IPS-20b (cell line): ENCODE data around the gene CAST.

ENCODE experiments used
- H3K27ac ChIP-seq: one replicate; pipeline ENCODE4 v1.5.1; 2013; ENCODE audit warnings: low read length
- H3K27me3 ChIP-seq: 2 replicates; pipeline ENCODE4 v1.6.1; 2013; ENCODE audit warnings: mild to moderate bottlenecking, low read length, inconsistent platforms; ENCODE audit not compliant: insufficient read depth
- H3K36me3 ChIP-seq: 2 replicates; pipeline ENCODE4 v1.6.1; 2013; ENCODE audit warnings: low read depth, mild to moderate bottlenecking, inconsistent platforms, low read length, moderate library complexity; ENCODE audit not compliant: insufficient read depth
- H3K4me1 ChIP-seq: 2 replicates; pipeline ENCODE4 v1.6.1; 2013; ENCODE audit warnings: mild to moderate bottlenecking, control low read depth, inconsistent platforms, low read length, moderate library complexity; ENCODE audit not compliant: insufficient read depth
- H3K4me3 ChIP-seq: 2 replicates; pipeline ENCODE4 v1.5.1; 2013; ENCODE audit warnings: mild to moderate bottlenecking, low read length, inconsistent platforms
- H3K9ac ChIP-seq: 2 replicates; pipeline ENCODE4 v1.6.1; 2013; ENCODE audit warnings: low read depth, mild to moderate bottlenecking, inconsistent platforms, low read length, moderate library complexity
- H3K9me3 ChIP-seq: 2 replicates; pipeline ENCODE4 v1.6.1; 2013; ENCODE audit warnings: mild to moderate bottlenecking, low read depth, low read length, inconsistent platforms; ENCODE audit not compliant: insufficient read depth

Gene CAST

GRCh38 chr5:96679293-96679692 is 17.1 kb downstream of the CAST start:
- H3K4me1 ChIP-seq, result no peaks in the 10 kb centered on the region
- no peak overlapping the region for H3K27ac ChIP-seq
- no peaks in the 10 kb centered on the region for H3K27me3 ChIP-seq
- no peaks in the 10 kb centered on the region for H3K9me3 ChIP-seq
- H3K36me3 ChIP-seq, result no peaks in the 10 kb centered on the region
- H3K9ac ChIP-seq, result no peak overlapping the region
- no peak overlapping the region for H3K4me3 ChIP-seq

DNA sequence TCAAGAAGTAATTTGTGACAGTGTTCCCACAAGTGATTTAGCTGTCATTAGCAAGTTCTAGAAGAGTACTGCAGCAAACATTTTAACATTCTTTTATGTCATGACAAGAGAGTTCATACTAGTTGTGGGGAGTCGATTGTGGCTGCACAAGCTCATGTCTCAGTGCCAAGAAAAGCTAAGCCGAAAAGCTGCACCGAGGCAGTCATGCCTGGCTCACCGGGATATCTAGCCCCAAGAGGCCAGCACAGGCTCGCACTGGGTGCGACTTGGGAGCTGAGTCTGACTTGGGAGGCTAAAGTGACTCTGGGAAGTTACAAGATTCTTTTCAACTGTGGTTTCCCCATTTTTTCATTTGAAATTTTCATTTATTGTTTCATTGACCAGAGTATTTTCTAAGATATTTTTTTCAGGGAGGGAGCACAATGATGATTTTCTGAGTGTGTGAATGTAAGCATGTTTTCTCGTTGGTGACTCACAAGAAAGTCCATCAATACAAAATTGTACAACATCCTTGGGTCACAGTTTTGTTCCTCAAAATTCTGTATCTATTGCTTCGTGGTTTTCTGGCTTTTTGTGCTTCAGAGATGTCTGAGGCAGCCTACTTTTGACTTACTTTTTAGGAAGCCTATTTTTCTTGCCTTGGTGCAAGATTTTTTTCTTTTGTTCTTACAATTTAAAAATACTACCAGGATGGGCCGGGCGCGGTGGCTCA is 18.7 kb downstream of the CAST start:
- Histone ChIP-seq H3K36me3 (no peaks in the 10 kb centered on the region), H3K4me3 (no peak overlapping the region), H3K9ac (no peak overlapping the region), H3K9me3 (no peaks in the 10 kb centered on the region), H3K4me1 (no peaks in the 10 kb centered on the region), H3K27ac (no peak overlapping the region), H3K27me3 (no peaks in the 10 kb centered on the region)

DNA sequence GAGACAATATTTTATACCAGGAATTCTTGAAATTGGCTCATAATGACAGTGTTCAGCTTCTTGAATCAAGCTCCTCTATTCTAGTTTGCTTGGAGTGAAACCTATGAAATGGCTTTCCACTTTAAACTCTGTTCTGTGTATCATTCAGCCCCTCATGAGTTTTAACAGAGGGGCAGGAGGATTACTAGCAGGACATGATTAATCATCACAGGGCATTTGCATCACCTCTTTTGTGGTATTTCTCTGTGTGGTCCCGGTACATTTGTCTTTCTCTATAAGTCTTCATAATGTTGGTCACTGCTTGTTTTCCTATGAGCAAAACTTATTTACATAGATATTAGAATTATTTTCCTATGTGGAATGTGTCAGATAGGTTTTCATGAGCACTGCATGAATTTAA is 21.2 kb downstream of the CAST start:
- H3K9me3 ChIP-seq, result no peaks in the 10 kb centered on the region
- no peak overlapping the region for H3K9ac ChIP-seq
- no peaks in the 10 kb centered on the region for H3K4me1 ChIP-seq
- H3K27ac ChIP-seq, result no peak overlapping the region
- no peak overlapping the region for H3K4me3 ChIP-seq
- H3K36me3 ChIP-seq, result no peaks in the 10 kb centered on the region
- no peaks in the 10 kb centered on the region for H3K27me3 ChIP-seq

DNA sequence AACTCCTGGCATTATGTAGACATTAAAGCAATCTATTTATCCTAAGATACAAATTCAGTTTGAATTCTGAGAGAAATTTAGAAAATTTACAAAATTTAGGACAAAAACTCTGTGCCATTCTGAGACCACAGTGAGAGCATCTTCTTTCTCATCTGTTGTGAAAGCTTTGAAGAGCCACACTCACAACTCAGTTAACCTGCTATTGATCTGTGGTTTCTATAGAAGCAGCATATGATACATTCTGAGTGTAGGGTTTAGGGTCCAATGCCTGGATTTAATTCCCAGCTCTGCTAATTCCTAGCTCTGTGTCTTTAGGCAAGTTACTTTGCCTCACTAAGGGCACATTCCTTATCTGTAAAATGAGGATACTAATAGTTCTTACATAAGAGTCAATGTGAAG is 21.6 kb downstream of the CAST start:
- Histone ChIP-seq H3K9me3 (no peaks in the 10 kb centered on the region), H3K4me1 (no peaks in the 10 kb centered on the region), H3K27ac (no peak overlapping the region), H3K27me3 (no peaks in the 10 kb centered on the region), H3K36me3 (no peaks in the 10 kb centered on the region), H3K4me3 (no peak overlapping the region), H3K9ac (no peak overlapping the region)

- Histone ChIP-seq H3K27ac (no peak overlapping the region), H3K4me1 (no peaks in the 10 kb centered on the region; the same call in 1 of the 2 replicates), H3K9me3 (no peaks in the 10 kb centered on the region), H3K36me3 (no peaks in the 10 kb centered on the region), H3K4me3 (no peak overlapping the region), H3K27me3 (no peaks in the 10 kb centered on the region), H3K9ac (no peak overlapping the region)
These were observed 24.9 kb downstream of the CAST start for GRCh38 chr5:96687080-96687479.

GRCh38 chr5:96687812-96688453 is 25.8 kb downstream of the CAST start:
- no peaks in the 10 kb centered on the region for H3K9me3 ChIP-seq
- H3K27me3 ChIP-seq, result no peaks in the 10 kb centered on the region
- H3K9ac ChIP-seq, result no peak overlapping the region
- H3K4me3 ChIP-seq, result no peak overlapping the region
- H3K4me1 ChIP-seq, result no peaks in the 10 kb centered on the region; the same call in 1 of the 2 replicates
- H3K36me3 ChIP-seq, result no peaks in the 10 kb centered on the region
- H3K27ac ChIP-seq, result no peak overlapping the region

DNA sequence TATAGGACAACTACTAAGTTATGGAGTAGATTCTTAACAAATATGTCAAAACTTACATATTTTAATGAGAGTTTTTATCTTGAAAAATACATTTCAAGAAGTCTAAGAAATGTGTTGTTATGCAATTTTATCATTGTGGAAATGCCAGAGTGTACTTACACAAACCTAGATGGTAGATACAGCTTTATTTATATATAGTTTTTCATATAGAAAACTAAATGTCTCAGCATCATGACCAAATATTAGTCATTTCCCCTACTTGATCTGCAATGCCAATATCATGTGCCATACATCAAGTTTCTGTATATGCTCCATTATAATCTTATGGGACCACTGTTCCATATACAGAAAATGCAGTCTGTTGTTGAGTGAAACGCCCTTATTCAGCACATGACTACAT is 28.7 kb downstream of the CAST start:
- Histone ChIP-seq H3K4me3 (no peak overlapping the region), H3K4me1 (no peaks in the 10 kb centered on the region; the same call in 1 of the 2 replicates), H3K36me3 (no peaks in the 10 kb centered on the region), H3K27ac (no peak overlapping the region), H3K9me3 (no peaks in the 10 kb centered on the region), H3K27me3 (no peaks in the 10 kb centered on the region), H3K9ac (no peak overlapping the region)

DNA sequence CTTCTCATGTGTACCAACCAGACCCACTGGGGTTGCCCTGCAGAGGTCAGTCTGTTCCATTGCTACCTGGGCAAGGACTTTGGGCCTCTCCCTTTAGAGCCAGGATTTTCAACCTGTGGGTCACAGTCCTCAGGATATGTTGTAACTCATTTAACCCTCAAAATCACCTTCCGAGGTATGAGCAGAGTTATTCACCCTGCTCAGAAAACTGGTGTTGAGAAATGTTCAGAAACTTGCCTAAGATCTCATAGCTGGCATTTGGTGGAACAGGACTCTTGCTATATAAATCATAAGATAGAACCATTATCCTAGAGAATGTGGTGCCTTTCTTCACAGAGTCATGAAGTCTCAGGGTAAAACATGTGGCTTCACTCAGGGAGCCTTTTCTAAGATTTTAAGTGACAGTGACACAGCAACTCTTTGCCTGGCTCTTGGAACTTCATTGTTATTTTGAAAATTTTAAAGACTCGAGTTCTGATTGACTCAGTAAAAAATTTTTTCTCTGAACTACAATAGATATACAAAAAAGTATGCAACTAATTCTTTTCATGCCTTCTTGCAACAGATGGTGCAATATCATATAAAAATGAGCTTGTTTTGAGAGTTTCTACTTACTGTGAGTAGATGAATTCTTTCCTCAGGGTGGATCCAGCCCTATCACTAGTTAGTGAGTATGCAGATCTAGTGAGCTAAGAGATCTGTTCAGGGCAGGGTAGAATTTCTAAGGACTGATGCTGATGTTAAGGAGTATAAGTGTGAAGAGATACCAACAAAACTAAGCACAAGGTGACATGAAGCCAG is 29.5 kb downstream of the CAST start:
- Histone ChIP-seq H3K9me3 (no peaks in the 10 kb centered on the region), H3K36me3 (no peaks in the 10 kb centered on the region), H3K4me1 (no peaks in the 10 kb centered on the region; the same call in 1 of the 2 replicates), H3K9ac (no peak overlapping the region), H3K27me3 (no peaks in the 10 kb centered on the region), H3K4me3 (no peak overlapping the region), H3K27ac (no peak overlapping the region)

GRCh38 chr5:96692441-96692840 is 30.3 kb downstream of the CAST start:
- no peak overlapping the region for H3K4me3 ChIP-seq
- no peaks in the 10 kb centered on the region; the same call in 1 of the 2 replicates for H3K4me1 ChIP-seq
- H3K9ac ChIP-seq, result no peak overlapping the region
- H3K27ac ChIP-seq, result no peak overlapping the region
- no peaks in the 10 kb centered on the region for H3K27me3 ChIP-seq
- no peaks in the 10 kb centered on the region for H3K9me3 ChIP-seq
- H3K36me3 ChIP-seq, result no peaks in the 10 kb centered on the region

- no peak overlapping the region for H3K4me3 ChIP-seq
- no peaks in the 10 kb centered on the region for H3K36me3 ChIP-seq
- no peaks in the 10 kb centered on the region for H3K9me3 ChIP-seq
- peaks cover 14% of the 10 kb centered on the region for H3K4me1 ChIP-seq
- H3K27ac ChIP-seq, result no peak overlapping the region
- H3K27me3 ChIP-seq, result peaks cover 13% of the 10 kb centered on the region
- no peak overlapping the region for H3K9ac ChIP-seq
These were observed 37.1 kb downstream of the CAST start for GRCh38 chr5:96699186-96699820.

DNA sequence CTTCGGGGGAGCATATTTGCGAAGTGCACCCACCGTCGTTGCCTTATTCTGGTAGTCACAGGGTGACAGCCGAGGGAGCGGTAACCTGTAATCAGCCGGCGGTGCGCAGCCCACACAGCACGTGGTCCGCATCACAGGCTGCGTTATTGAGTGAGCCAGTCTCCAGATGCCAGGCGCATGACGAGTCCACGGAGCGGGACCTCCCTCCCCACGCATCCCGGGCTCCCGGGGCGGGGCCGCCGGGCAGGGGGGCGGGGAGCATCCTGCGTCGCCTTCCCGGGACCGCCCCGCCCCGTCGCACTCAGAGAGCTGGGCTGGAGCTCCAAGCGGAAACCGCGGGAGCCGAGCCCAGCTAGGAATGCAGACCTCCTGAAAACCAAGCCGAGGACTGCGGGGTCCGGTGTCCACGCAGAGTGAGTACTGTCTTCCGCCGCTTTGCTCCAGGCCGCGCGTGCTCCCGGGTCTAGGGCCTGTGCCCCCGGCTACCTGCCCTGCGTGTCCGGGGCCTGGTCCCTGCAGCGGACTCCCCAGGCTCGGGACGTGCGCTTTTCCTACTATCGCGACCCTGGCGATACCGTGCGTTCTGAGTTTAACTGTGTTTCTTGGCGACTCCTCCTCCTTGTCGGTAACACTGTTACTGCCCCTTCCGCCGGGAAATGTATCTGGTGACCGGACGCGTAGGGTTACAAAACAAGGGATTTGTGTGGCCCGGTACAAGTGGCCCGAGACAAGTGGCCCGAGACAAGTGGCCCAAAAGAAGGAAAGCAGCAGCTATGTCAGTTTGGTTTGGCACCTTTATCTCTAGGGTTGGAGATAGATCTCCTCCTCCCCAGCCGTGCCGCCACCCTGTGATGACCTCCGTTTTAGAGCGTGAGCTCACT is 40.6 kb downstream of the CAST start:
- H3K4me3 ChIP-seq, result peak overlapping the region; percentile 84

More for the DNA sequence above, 40.6 kb downstream of the CAST start:
- Histone ChIP-seq H3K27me3 (peaks cover 16% of the 10 kb centered on the region), H3K27ac (no peak overlapping the region), H3K9ac (peak overlapping the region; percentile 89; the same call in 1 of the 2 replicates), H3K4me1 (peaks cover 14% of the 10 kb centered on the region), H3K36me3 (no peaks in the 10 kb centered on the region), H3K9me3 (no peaks in the 10 kb centered on the region)
